Endodermal cell (in vitro differentiated cells): Measurements from ENCODE around the gene NLGN1. TPM values are rescaled to one million over a fixed set of nuclear protein-coding genes. Genes with fewer than 3 reads are reported as not detected.

Experiments used
- DNase-seq: peaks from one replicate; pipeline ENCODE4 v3.0.0-alpha.2; 2017
- H3K27ac ChIP-seq: 2 replicates; pipeline ENCODE4 v1.5.1; 2013; ENCODE audit warnings: mild to moderate bottlenecking, low read depth, low read length, moderate library complexity
- H3K27me3 ChIP-seq: 2 replicates; pipeline ENCODE4 v1.6.1; 2013; ENCODE audit warnings: mild to moderate bottlenecking, low read length, moderate library complexity; ENCODE audit not compliant: insufficient read depth, control insufficient read depth, poor library complexity, severe bottlenecking
- H3K36me3 ChIP-seq: 2 replicates; pipeline ENCODE4 v1.7.0; 2013; ENCODE audit warnings: mild to moderate bottlenecking, low read length, moderate library complexity; ENCODE audit not compliant: control insufficient read depth, insufficient read depth
- H3K4me1 ChIP-seq: one replicate; pipeline ENCODE4 v1.7.0; 2013; ENCODE audit warnings: low read length; ENCODE audit not compliant: control insufficient read depth, insufficient read depth
- H3K4me3 ChIP-seq: 2 replicates; pipeline ENCODE4 v1.5.1; 2013; ENCODE audit warnings: mild to moderate bottlenecking, low read length, moderate library complexity
- H3K9ac ChIP-seq: 2 replicates; pipeline ENCODE4 v1.6.1; 2013; ENCODE audit warnings: mild to moderate bottlenecking, low read length, moderate library complexity; ENCODE audit not compliant: poor library complexity, severe bottlenecking; ENCODE audit errors: extremely low read depth
- H3K9me3 ChIP-seq: 2 replicates; pipeline ENCODE4 v1.6.1; 2013; ENCODE audit warnings: mild to moderate bottlenecking, low read length, moderate library complexity; ENCODE audit not compliant: control insufficient read depth
- H3K27ac Mint-ChIP-seq: 2 replicates; pipeline ENCODE4 v1.8.0; 2020; ENCODE audit warnings: mixed read lengths
- H3K27me3 Mint-ChIP-seq: 2 replicates; pipeline ENCODE4 v1.8.0; 2021; ENCODE audit warnings: mild to moderate bottlenecking, mixed read lengths; ENCODE audit not compliant: insufficient read depth
- H3K36me3 Mint-ChIP-seq: 2 replicates; pipeline ENCODE4 v1.8.0; 2020; ENCODE audit warnings: low read depth, mixed read lengths
- H3K4me1 Mint-ChIP-seq: 2 replicates; pipeline ENCODE4 v1.8.0; 2020; ENCODE audit warnings: mixed read lengths
- H3K4me3 Mint-ChIP-seq: 2 replicates; pipeline ENCODE4 v1.8.0; 2020; ENCODE audit warnings: mild to moderate bottlenecking, moderate library complexity, mixed read lengths
- H3K9me3 Mint-ChIP-seq: 2 replicates; pipeline ENCODE4 v1.8.0; 2020; ENCODE audit warnings: mild to moderate bottlenecking, mixed read lengths
- WGBS, 2 experiments: methylation state at CpG; one replicate each; pipeline versions ENCODE4 v1.1.5 to v1.1.7; 2013; ENCODE audit warnings: missing lambda C conversion rate in 2 of 2, mixed read lengths in 1 of 2; ENCODE audit not compliant: insufficient coverage in 1 of 2, insufficient read length in 1 of 2; 5-methylcytosine and 5-hydroxymethylcytosine counted together
- total RNA-seq, 2 donors: library from RNA; stranded (reverse); fragmentation: NEBNext Ultra II Directional in 1 of 2; extraction: Animal tissue kit (Norgen Biotek cat#: 25700) in 1 of 2; gene quantifications; 2 replicates in 1 of 2; 3 replicates in 1 of 2; pipeline ENCODE4 v1.2.1, GENCODE V29; 2021
- TF ChIP-seq, protein P1 (sequence below): fragments of 200-600 bp; sonication (generic); conservative IDR thresholded peaks from 2 replicates; pipeline ENCODE4 v1.5.0; 2021; ENCODE audit warnings: antibody characterized with exemption, mild to moderate bottlenecking

NLGN1 gene
- total RNA-seq, 2 donors from 2014 or later: 3.4 to 14.3 TPM

DNA sequence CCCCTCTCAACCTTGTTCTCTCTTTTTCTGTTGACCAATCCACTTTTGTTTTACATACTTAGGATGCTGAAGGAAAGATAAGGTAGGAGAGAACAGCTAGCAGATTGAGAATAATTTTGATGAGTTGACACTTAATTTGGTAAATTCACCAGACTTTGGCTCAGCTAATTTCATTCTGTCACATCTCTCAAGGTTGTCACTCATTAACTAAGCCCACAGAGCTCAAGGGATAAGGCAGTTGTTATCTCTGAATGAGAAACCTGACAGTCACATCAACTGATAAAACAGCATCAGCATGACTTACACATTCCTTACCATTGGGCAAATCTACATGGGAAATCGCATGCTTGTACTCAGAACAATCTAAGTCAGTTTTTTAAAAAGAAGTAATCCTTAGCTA is 591.4 kb downstream of the NLGN1 start:
- Histone ChIP-seq H3K9me3 (peaks cover 10% of the 10 kb centered on the region), H3K4me1 (peaks cover 10% of the 10 kb centered on the region)
- 33 to 38% methylated on average over 1 of the region's 1 CpG for WGBS, 2 experiments

DNA sequence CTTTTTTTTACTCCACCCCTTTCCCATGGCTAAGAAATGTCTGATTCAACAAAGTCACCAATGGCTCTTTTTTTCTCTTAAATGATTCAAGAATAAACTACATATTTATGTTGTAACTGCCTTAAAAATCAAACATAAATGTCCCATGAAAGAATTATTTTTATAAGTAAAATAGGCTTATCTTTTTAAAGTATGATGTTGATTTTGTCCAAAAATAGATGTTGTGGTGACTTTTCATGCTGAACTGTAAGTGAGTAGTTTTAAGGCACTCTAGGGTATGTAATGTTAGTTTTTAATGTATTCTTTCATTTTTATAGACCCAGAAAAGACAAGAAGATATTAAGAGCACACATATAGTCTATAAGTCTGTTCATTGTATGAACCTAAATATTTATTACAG is 594.9 kb downstream of the NLGN1 start:
- H3K4me3 ChIP-seq: no peak overlapping the region
- H3K36me3 ChIP-seq: no peaks in the 10 kb centered on the region
- no peaks in the 10 kb centered on the region for H3K36me3 Mint-ChIP-seq
- H3K27me3 ChIP-seq: no peaks in the 10 kb centered on the region
- no peak overlapping the region for H3K27ac Mint-ChIP-seq
- H3K9me3 ChIP-seq: no peaks in the 10 kb centered on the region
- TF ChIP-seq, protein P1, sequence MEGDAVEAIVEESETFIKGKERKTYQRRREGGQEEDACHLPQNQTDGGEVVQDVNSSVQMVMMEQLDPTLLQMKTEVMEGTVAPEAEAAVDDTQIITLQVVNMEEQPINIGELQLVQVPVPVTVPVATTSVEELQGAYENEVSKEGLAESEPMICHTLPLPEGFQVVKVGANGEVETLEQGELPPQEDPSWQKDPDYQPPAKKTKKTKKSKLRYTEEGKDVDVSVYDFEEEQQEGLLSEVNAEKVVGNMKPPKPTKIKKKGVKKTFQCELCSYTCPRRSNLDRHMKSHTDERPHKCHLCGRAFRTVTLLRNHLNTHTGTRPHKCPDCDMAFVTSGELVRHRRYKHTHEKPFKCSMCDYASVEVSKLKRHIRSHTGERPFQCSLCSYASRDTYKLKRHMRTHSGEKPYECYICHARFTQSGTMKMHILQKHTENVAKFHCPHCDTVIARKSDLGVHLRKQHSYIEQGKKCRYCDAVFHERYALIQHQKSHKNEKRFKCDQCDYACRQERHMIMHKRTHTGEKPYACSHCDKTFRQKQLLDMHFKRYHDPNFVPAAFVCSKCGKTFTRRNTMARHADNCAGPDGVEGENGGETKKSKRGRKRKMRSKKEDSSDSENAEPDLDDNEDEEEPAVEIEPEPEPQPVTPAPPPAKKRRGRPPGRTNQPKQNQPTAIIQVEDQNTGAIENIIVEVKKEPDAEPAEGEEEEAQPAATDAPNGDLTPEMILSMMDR: no peak
- H3K9ac ChIP-seq: no peak overlapping the region
- H3K9me3 Mint-ChIP-seq: no peaks in the 10 kb centered on the region
- no peak overlapping the region for H3K4me3 Mint-ChIP-seq
- no peak for DNase-seq
- H3K4me1 ChIP-seq: peaks cover 10% of the 10 kb centered on the region
- peaks cover 32% of the 10 kb centered on the region for H3K4me1 Mint-ChIP-seq
- H3K27ac ChIP-seq: no peak overlapping the region
- no peaks in the 10 kb centered on the region for H3K27me3 Mint-ChIP-seq

More for the DNA sequence above, 591.4 kb downstream of the NLGN1 start:
- no peak overlapping the region for H3K4me3 Mint-ChIP-seq
- H3K36me3 Mint-ChIP-seq: peaks cover 2% of the 10 kb centered on the region
- peaks cover 3% of the 10 kb centered on the region for H3K9me3 Mint-ChIP-seq
- Histone ChIP-seq H3K27ac (no peak overlapping the region), H3K4me3 (no peak overlapping the region), H3K27me3 (no peaks in the 10 kb centered on the region), H3K9ac (peak overlapping the region; percentile 18), H3K36me3 (no peaks in the 10 kb centered on the region)
- DNase-seq: no peak
- TF ChIP-seq, protein P1: no peak
- peaks cover 39% of the 10 kb centered on the region for H3K4me1 Mint-ChIP-seq
- H3K27ac Mint-ChIP-seq: peak overlapping the region; percentile 80
- no peaks in the 10 kb centered on the region for H3K27me3 Mint-ChIP-seq

DNA sequence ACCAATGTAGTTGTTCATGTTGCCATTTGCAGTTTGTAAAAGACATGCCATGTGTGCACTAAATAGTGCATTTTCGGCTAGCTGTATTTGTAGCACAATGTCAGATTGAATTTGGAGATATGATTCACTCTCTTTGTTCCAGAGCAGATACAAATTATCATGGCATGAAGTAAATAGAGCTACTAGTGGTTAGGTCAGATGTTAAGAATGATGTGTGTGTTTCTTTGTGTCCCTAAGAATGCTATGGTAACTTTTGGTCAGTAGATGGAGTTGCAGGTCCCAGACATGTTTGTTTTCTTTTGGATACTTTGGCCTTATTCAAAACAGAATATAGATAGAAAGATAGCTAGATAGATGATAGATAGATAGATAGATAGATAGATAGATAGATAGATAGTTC is 595.8 kb downstream of the NLGN1 start:
- no peaks in the 10 kb centered on the region for H3K36me3 ChIP-seq
- peaks cover 10% of the 10 kb centered on the region for H3K4me1 ChIP-seq
- no peaks in the 10 kb centered on the region for H3K36me3 Mint-ChIP-seq
- H3K27me3 ChIP-seq: no peaks in the 10 kb centered on the region
- H3K9ac ChIP-seq: no peak overlapping the region
- no peak overlapping the region for H3K27ac ChIP-seq
- peaks cover 28% of the 10 kb centered on the region for H3K4me1 Mint-ChIP-seq
- H3K4me3 Mint-ChIP-seq: no peak overlapping the region
- DNase-seq: no peak
- TF ChIP-seq, protein P1: peak; percentile 72
- H3K27me3 Mint-ChIP-seq: no peaks in the 10 kb centered on the region
- H3K9me3 Mint-ChIP-seq: no peaks in the 10 kb centered on the region
- no peaks in the 10 kb centered on the region for H3K9me3 ChIP-seq
- WGBS, 2 experiments: 57 to 75% methylated on average over 1 of the region's 1 CpG
- H3K27ac Mint-ChIP-seq: peak overlapping the region; percentile 67
- H3K4me3 ChIP-seq: no peak overlapping the region
